Upper lobe of left lung (tissue), 4 donors: Measurements from ENCODE around the gene PLPPR2.

ENCODE experiments used
- CTCF ChIP-seq, 6 experiments: fragments of 450-650 bp in 4 of 6; fragments of 200-600 bp in 2 of 6; sonication (generic) in 2 of 6; IDR thresholded peaks; one replicate each; pipeline ENCODE4 v1.5.1; 2016 to 2019; ENCODE audit warnings: antibody characterized with exemption in 6 of 6
- EP300 ChIP-seq, 4 donors: sonication (generic); formaldehyde crosslinking; IDR thresholded peaks; one replicate each; pipeline ENCODE4 v1.5.1; 2017; ENCODE audit warnings: antibody characterized with exemption in 4 of 4, control low read depth in 2 of 4
- POLR2A ChIP-seq, 4 donors: fragments of 450-650 bp; IDR thresholded peaks; one replicate each; pipeline ENCODE4 v1.5.1; 2016 to 2017; ENCODE audit warnings: antibody characterized with exemption in 4 of 4, mild to moderate bottlenecking in 2 of 4
- POLR2AphosphoS5 ChIP-seq, 2 donors: sonication (generic); formaldehyde crosslinking; IDR thresholded peaks; one replicate each; pipeline ENCODE4 v1.5.1; 2017; ENCODE audit warnings: antibody characterized with exemption in 2 of 2

DNA sequence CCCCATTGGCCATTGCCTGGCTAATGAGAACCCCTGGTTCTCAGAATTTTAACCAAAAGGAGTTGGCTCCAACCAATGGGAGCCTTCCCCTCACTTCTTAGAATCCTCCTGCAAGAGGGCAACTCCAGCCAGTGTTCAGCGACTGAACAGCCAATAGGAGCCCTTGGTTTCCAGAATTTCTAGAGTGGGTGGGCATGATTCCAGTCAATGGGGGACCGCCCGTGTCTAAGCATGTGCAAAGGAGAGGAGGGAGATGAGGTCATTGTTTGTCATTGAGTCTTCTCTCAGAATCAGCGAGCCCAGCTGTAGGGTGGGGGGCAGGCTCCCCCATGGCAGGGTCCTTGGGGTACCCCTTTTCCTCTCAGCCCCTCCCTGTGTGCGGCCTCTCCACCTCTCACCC, 9.7 kb downstream of the PLPPR2 start:
- TF ChIP-seq CTCF (IDR thresholded peaks at IDR 0.05) (no peak), POLR2A (IDR thresholded peaks at IDR 0.05) (no peak), POLR2AphosphoS5 (IDR thresholded peaks at IDR 0.05) (no peak), EP300 (IDR thresholded peaks at IDR 0.05) (no peak)
